GM12878 (cell line): ENCODE results near the gene GRIN2C. TPM values are rescaled to one million over a fixed set of nuclear protein-coding genes. Genes with fewer than 3 reads are reported as not detected.

ENCODE experiments used
- BCL3 ChIP-seq: IDR thresholded peaks from 2 replicates; pipeline ENCODE4 v1.6.1; 2011; ENCODE audit warnings: borderline replicate concordance, low read depth, mild to moderate bottlenecking, moderate library complexity, low read length; ENCODE audit not compliant: insufficient read depth, poor library complexity, severe bottlenecking
- BMI1 ChIP-seq: fragments of 450-650 bp; IDR thresholded peaks from 2 replicates; pipeline ENCODE4 v1.6.1; 2016; ENCODE audit warnings: mild to moderate bottlenecking, moderate library complexity, borderline replicate concordance
- CBFB ChIP-seq: IDR thresholded peaks from 2 replicates; pipeline ENCODE4 v1.6.1; 2016; ENCODE audit warnings: antibody characterized with exemption, low read depth
- CREB1 ChIP-seq: IDR thresholded peaks from 2 replicates; pipeline ENCODE4 v1.6.1; 2012; ENCODE audit warnings: low read depth, mild to moderate bottlenecking, inconsistent platforms
- E2F4 ChIP-seq: IDR thresholded peaks from 2 replicates; pipeline ENCODE4 v1.6.1; 2012; ENCODE audit warnings: low read depth, low read length, improper control_type of control experiment
- FOS ChIP-seq: IDR thresholded peaks from 3 replicates; pipeline ENCODE4 v1.6.1; 2011; ENCODE audit warnings: borderline replicate concordance; ENCODE audit not compliant: insufficient read length; ENCODE audit errors: extremely low read depth
- GABPA ChIP-seq: IDR thresholded peaks from 2 replicates; pipeline ENCODE4 v1.6.1; 2014; ENCODE audit warnings: antibody characterized with exemption, low read depth, mild to moderate bottlenecking, inconsistent platforms
- HDAC6 ChIP-seq: fragments of 200-600 bp; sonication (generic); IDR thresholded peaks from one replicate; pipeline ENCODE4 v1.8.0; 2017; ENCODE audit warnings: antibody characterized with exemption; ENCODE audit not compliant: unreplicated experiment
- IKZF1 ChIP-seq: fragments of 450-650 bp; conservative IDR thresholded peaks from 2 replicates; pipeline ENCODE4 v1.6.1; 2017; ENCODE audit warnings: antibody characterized with exemption, mild to moderate bottlenecking
- RUNX3 ChIP-seq: IDR thresholded peaks from 2 replicates; pipeline ENCODE4 v1.6.1; 2012; ENCODE audit warnings: low read length, inconsistent platforms
- SMAD5 ChIP-seq: IDR thresholded peaks from 2 replicates; pipeline ENCODE4 v1.6.1; 2016; ENCODE audit warnings: antibody characterized with exemption, low read depth
- SP1 ChIP-seq: IDR thresholded peaks from one replicate; pipeline ENCODE4 v1.6.1; 2011; ENCODE audit warnings: low read depth, low read length
- STAT1 ChIP-seq: fragments of 450-650 bp; conservative IDR thresholded peaks from 2 replicates; pipeline ENCODE4 v1.6.1; 2014; ENCODE audit warnings: antibody characterized with exemption, mild to moderate bottlenecking
- TBL1XR1 ChIP-seq: IDR thresholded peaks from 2 replicates; pipeline ENCODE4 v1.6.1; 2012; ENCODE audit warnings: low read depth, low read length, improper control_type of control experiment
- ZBED1 ChIP-seq: IDR thresholded peaks from 2 replicates; pipeline ENCODE4 v1.6.1; 2016; ENCODE audit warnings: borderline replicate concordance
- ZNF207 ChIP-seq: fragments of 450-650 bp; IDR thresholded peaks from 2 replicates; pipeline ENCODE4 v1.6.1; 2014; ENCODE audit warnings: antibody characterized with exemption, mild to moderate bottlenecking, borderline replicate concordance
- polyA plus RNA-seq, 11 experiments: library from polyadenylated mRNA; depleted of rRNA in 4 of 11; unstranded in 6 of 11; stranded (reverse) in 5 of 11; fragments of >200 nt; fragmentation: Nextera tagmentation in 4 of 11; fragmentation: Illumina TruSeq in 1 of 11; extraction: Ambion mirVana in 4 of 11; extraction: Trizol in 1 of 11; gene quantifications; 1 replicate in 1 of 11; 2 replicates in 10 of 11; pipeline versions ENCODE4 v1.2.1 to v1.2.3, GENCODE V29; 2011 to 2016; ENCODE audit warnings: inconsistent platforms in 2 of 11, missing spikeins in 2 of 11, low read depth in 1 of 11
- total RNA-seq, 4 experiments: library from RNA; depleted of rRNA in 3 of 4; stranded (reverse); fragments of >200 nt in 3 of 4; fragmentation: Illumina TruSeq in 1 of 4; extraction: Trizol in 1 of 4; gene quantifications; 2 replicates each; pipeline versions ENCODE4 v1.2.1 to v1.2.3, GENCODE V29; 2013 to 2021
- TF ChIP-seq, protein P1 (sequence below): fragments of 150-350 bp; IDR thresholded peaks from 2 replicates; pipeline ENCODE4 v1.6.1; 2016; ENCODE audit warnings: low read depth, low read length
- TF ChIP-seq, protein P2 (sequence below): fragments of 450-650 bp; formaldehyde crosslinking; IDR thresholded peaks from 2 replicates; pipeline ENCODE4 v1.5.0; 2022; ENCODE audit warnings: mild to moderate bottlenecking, missing genetic modification characterization
- TF ChIP-seq, protein P3 (sequence below): IDR thresholded peaks from 2 replicates; pipeline ENCODE4 v1.6.1; 2011; ENCODE audit warnings: mild to moderate bottlenecking, low read depth, low read length, moderate library complexity; ENCODE audit not compliant: insufficient replicate concordance

The GRIN2C gene
- total and polyA plus RNA-seq, 10 of the 15 experiments (the other 5 are each of a cell fraction or from before 2014, with no cell fraction given) = 0.01 to 0.20 (median 0.11) TPM; not detected in 2

GRCh38 chr17:74873037-74873873, 13.6 kb upstream of the GRIN2C start (continued):
- TF ChIP-seq, protein P1, sequence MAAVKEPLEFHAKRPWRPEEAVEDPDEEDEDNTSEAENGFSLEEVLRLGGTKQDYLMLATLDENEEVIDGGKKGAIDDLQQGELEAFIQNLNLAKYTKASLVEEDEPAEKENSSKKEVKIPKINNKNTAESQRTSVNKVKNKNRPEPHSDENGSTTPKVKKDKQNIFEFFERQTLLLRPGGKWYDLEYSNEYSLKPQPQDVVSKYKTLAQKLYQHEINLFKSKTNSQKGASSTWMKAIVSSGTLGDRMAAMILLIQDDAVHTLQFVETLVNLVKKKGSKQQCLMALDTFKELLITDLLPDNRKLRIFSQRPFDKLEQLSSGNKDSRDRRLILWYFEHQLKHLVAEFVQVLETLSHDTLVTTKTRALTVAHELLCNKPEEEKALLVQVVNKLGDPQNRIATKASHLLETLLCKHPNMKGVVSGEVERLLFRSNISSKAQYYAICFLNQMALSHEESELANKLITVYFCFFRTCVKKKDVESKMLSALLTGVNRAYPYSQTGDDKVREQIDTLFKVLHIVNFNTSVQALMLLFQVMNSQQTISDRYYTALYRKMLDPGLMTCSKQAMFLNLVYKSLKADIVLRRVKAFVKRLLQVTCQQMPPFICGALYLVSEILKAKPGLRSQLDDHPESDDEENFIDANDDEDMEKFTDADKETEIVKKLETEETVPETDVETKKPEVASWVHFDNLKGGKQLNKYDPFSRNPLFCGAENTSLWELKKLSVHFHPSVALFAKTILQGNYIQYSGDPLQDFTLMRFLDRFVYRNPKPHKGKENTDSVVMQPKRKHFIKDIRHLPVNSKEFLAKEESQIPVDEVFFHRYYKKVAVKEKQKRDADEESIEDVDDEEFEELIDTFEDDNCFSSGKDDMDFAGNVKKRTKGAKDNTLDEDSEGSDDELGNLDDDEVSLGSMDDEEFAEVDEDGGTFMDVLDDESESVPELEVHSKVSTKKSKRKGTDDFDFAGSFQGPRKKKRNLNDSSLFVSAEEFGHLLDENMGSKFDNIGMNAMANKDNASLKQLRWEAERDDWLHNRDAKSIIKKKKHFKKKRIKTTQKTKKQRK = no peak
- TF ChIP-seq, protein P2, sequence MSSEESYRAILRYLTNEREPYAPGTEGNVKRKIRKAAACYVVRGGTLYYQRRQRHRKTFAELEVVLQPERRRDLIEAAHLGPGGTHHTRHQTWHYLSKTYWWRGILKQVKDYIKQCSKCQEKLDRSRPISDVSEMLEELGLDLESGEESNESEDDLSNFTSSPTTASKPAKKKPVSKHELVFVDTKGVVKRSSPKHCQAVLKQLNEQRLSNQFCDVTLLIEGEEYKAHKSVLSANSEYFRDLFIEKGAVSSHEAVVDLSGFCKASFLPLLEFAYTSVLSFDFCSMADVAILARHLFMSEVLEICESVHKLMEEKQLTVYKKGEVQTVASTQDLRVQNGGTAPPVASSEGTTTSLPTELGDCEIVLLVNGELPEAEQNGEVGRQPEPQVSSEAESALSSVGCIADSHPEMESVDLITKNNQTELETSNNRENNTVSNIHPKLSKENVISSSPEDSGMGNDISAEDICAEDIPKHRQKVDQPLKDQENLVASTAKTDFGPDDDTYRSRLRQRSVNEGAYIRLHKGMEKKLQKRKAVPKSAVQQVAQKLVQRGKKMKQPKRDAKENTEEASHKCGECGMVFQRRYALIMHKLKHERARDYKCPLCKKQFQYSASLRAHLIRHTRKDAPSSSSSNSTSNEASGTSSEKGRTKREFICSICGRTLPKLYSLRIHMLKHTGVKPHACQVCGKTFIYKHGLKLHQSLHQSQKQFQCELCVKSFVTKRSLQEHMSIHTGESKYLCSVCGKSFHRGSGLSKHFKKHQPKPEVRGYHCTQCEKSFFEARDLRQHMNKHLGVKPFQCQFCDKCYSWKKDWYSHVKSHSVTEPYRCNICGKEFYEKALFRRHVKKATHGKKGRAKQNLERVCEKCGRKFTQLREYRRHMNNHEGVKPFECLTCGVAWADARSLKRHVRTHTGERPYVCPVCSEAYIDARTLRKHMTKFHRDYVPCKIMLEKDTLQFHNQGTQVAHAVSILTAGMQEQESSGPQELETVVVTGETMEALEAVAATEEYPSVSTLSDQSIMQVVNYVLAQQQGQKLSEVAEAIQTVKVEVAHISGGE (CRISPR knock-in tag) = 0 out of 2 replicates have a peak, but pooled peaks have one; percentile 20
- TF ChIP-seq GABPA (no peak), SP1 (peak; percentile 97), ZNF207 (peak; percentile 74; the same call in 1 of the 2 replicates), IKZF1 (peak; percentile 88; the same call in 1 of the 2 replicates), ZBED1 (no peak), BMI1 (no peak), E2F4 (peak; percentile 91), CBFB (peak; percentile 76), CREB1 (peak; percentile 100), RUNX3 (no peak), BCL3 (no peak), FOS (peak; percentile 50), STAT1 (no peak; the same call in 1 of the 2 replicates), SMAD5 (peak; percentile 92), TBL1XR1 (no peak), HDAC6 (no peak)
- TF ChIP-seq, protein P3, sequence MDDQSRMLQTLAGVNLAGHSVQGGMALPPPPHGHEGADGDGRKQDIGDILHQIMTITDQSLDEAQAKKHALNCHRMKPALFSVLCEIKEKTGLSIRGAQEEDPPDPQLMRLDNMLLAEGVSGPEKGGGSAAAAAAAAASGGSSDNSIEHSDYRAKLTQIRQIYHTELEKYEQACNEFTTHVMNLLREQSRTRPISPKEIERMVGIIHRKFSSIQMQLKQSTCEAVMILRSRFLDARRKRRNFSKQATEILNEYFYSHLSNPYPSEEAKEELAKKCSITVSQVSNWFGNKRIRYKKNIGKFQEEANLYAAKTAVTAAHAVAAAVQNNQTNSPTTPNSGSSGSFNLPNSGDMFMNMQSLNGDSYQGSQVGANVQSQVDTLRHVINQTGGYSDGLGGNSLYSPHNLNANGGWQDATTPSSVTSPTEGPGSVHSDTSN = no peak
